ENCODE measurements around the gene ADARB2. TPM values are rescaled to one million over a fixed set of nuclear protein-coding genes. Genes with fewer than 3 reads are reported as not detected.

ADARB2 gene
- total and polyA plus RNA-seq, 3 experiments from 2014 or later: not detected

DNA sequence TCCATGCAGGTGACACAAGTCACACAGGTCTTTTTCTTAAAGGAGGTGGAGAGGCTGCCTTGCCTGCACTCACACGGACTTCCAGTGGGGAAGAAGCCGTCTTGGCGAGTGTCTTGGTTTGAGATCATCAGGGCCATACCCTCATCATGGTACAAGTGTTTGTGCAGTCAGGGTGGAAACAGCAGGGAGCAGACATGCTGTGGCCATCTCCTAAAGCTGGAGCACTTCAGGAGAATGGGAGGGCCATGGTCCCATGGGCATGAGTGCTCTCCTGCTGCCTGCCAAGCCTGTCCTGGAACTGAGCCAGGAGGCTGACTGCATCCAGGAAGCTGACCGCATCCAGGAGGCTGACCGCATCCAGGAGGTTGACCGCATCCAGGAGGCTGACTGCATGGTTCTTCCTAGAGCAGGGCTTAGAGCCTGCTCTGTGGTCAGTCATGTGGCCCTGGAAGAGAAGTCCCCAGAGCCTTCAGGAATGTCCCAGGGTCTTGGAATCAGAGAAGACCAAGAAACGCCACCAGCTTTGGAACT lies 98.4 kb downstream of the ADARB2 start:
- no peak overlapping the region for H3K27ac Mint-ChIP-seq
- Histone ChIP-seq H3K27ac (ENCODE audit: low read depth, low read length) (no peak overlapping the region), H3K27me3 (ENCODE audit: insufficient read depth, low read length, poor library complexity, severe bottlenecking) (no peaks in the 10 kb centered on the region), H3K4me3 (ENCODE audit: low read length) (no peak overlapping the region), H3K4me1 (ENCODE audit: insufficient read depth, low read length) (no peaks in the 10 kb centered on the region), H3K9me3 (ENCODE audit: low read length) (no peaks in the 10 kb centered on the region), H3K36me3 (ENCODE audit: insufficient read depth, low read length) (no peaks in the 10 kb centered on the region)
- CTCF ChIA-PET: interaction anchor here (0.5 kb wide), 1 partner anchor 850 kb away, joined by 5 read pairs; no protein-coding TSS in a partner anchor
- no peak overlapping the region for H3K4me3 Mint-ChIP-seq
- POLR2A ChIA-PET: no interaction called here
- H3K4me1 Mint-ChIP-seq: no peaks in the 10 kb centered on the region
- H3K9me3 Mint-ChIP-seq: peaks cover 0 to 2% (median 0%) of the 10 kb centered on the region in 5 donors
- H3K36me3 Mint-ChIP-seq: no peaks in the 10 kb centered on the region
- peaks cover 5 to 6% of the 10 kb centered on the region in 2 donors for H3K27me3 Mint-ChIP-seq
- DNase-seq: no peak

- Mint-ChIP-seq H3K9me3 (no peaks in the 10 kb centered on the region), H3K4me3 (no peak overlapping the region), H3K27me3 (peaks cover 2 to 13% of the 10 kb centered on the region in 2 donors), H3K4me1 (peaks cover 0 to 8% (median 0%) of the 10 kb centered on the region in 3 donors), H3K27ac (no peak overlapping the region), H3K36me3 (no peaks in the 10 kb centered on the region)
- Histone ChIP-seq H3K27me3 (ENCODE audit: insufficient read depth, low read length, poor library complexity, severe bottlenecking) (no peaks in the 10 kb centered on the region), H3K27ac (ENCODE audit: low read depth, low read length) (no peak overlapping the region), H3K4me1 (ENCODE audit: insufficient read depth, low read length) (no peaks in the 10 kb centered on the region), H3K9me3 (ENCODE audit: low read length) (no peaks in the 10 kb centered on the region), H3K4me3 (ENCODE audit: low read length) (no peak overlapping the region), H3K36me3 (ENCODE audit: insufficient read depth, low read length) (no peaks in the 10 kb centered on the region)
- ChIA-PET CTCF (no interaction called here), POLR2A (no interaction called here)
- no peak for DNase-seq
Measured at GRCh38 chr10:1635340-1635739, 102.0 kb downstream of the ADARB2 start.

DNA sequence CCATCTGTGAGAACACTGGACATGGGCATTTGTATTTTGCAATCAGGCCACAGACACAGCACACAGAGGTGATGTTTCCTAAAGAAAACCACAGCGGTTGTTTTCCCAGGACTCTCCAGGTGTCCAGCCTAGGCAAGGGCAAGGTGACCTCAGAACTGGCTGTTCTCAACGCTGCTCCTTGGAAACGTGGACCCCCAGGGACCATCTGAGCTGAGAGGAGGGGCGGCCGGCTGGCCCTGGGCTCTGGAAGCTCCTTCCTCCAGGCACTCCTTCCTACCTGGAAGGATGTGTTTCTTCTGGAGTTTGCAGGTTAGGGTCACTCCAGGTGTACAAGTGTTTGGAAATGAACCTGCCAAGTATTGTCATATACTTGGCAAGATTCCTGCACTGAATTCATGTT lies 103.1 kb downstream of the ADARB2 start:
- CTCF ChIA-PET: no interaction called here
- Mint-ChIP-seq H3K27me3 (peaks cover 2 to 13% of the 10 kb centered on the region in 2 donors), H3K27ac (no peak overlapping the region), H3K36me3 (no peaks in the 10 kb centered on the region), H3K4me1 (peaks cover 0 to 8% (median 0%) of the 10 kb centered on the region in 3 donors), H3K4me3 (no peak overlapping the region), H3K9me3 (peaks cover 0 to 2% (median 0%) of the 10 kb centered on the region in 5 donors)
- Histone ChIP-seq H3K4me1 (ENCODE audit: insufficient read depth, low read length) (no peaks in the 10 kb centered on the region), H3K27me3 (ENCODE audit: insufficient read depth, low read length, poor library complexity, severe bottlenecking) (no peaks in the 10 kb centered on the region), H3K4me3 (ENCODE audit: low read length) (no peak overlapping the region), H3K36me3 (ENCODE audit: insufficient read depth, low read length) (no peaks in the 10 kb centered on the region), H3K9me3 (ENCODE audit: low read length) (no peaks in the 10 kb centered on the region), H3K27ac (ENCODE audit: low read depth, low read length) (no peak overlapping the region)
- POLR2A ChIA-PET: no interaction called here
- DNase-seq: no peak

DNA sequence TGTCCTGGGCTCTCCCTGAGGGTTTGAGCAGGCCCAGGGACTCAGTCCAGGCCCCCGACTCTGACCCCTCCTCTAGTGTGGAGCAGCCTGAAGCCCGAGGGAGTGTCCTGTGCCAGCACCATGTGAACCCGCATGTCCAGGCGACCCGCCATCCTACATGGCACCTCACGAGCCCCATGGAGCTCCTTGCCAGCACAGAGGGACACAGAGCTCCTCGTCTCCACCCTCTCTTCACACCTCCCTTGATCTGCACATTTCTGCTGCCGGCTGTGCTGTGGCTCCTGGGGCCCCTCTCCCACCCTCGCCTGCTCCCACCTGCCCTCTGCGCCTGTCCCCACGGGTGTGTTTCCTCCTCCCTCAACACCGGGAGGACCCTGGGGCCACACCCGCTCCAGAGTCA lies 103.5 kb downstream of the ADARB2 start:
- Mint-ChIP-seq H3K9me3 (peaks cover 0 to 2% (median 0%) of the 10 kb centered on the region in 5 donors), H3K36me3 (no peaks in the 10 kb centered on the region), H3K4me1 (peaks cover 0 to 8% (median 0%) of the 10 kb centered on the region in 3 donors), H3K27me3 (peaks cover 2 to 13% of the 10 kb centered on the region in 2 donors), H3K27ac (peak overlapping the region in 1 of 8 donors; percentile 47), H3K4me3 (no peak overlapping the region)
- H3K27ac ChIP-seq (ENCODE audit: low read depth, low read length): no peak overlapping the region
- CTCF ChIA-PET: no interaction called here
- POLR2A ChIA-PET: no interaction called here
- no peaks in the 10 kb centered on the region for H3K36me3 ChIP-seq (ENCODE audit: insufficient read depth, low read length)
- H3K4me3 ChIP-seq (ENCODE audit: low read length): no peak overlapping the region
- H3K9me3 ChIP-seq (ENCODE audit: low read length): no peaks in the 10 kb centered on the region
- H3K27me3 ChIP-seq (ENCODE audit: insufficient read depth, low read length, poor library complexity, severe bottlenecking): no peaks in the 10 kb centered on the region
- no peaks in the 10 kb centered on the region for H3K4me1 ChIP-seq (ENCODE audit: insufficient read depth, low read length)
- no peak for DNase-seq

DNA sequence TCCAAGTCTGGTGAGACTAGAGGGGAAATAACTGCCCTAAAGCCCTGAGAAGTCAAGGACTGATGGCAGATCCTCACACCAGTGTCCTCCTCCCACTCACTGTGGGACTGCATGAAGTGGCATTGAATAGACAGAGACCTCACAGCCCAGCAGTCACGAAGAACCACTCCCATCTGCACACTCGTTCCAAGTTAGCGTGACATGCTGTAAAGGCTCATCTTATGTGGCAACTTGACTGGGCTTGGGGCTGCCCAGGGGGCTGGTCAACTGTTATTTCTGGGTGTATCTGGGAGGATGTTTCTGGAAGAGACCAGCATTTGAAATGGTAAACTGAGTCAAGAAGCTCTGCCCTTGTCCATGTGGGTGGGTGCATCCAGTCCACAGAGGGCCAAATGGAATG lies 104.7 kb downstream of the ADARB2 start:
- POLR2A ChIA-PET: no interaction called here
- peaks cover 0 to 8% (median 0%) of the 10 kb centered on the region in 3 donors for H3K4me1 Mint-ChIP-seq

GRCh38 chr10:1632141-1632540 lies 105.2 kb downstream of the ADARB2 start:
- no peaks in the 10 kb centered on the region for H3K36me3 Mint-ChIP-seq
- no peak for DNase-seq
- H3K36me3 ChIP-seq (ENCODE audit: insufficient read depth, low read length): no peaks in the 10 kb centered on the region
- no peaks in the 10 kb centered on the region for H3K4me1 ChIP-seq (ENCODE audit: insufficient read depth, low read length)
- no peak overlapping the region for H3K4me3 Mint-ChIP-seq
- ChIA-PET CTCF (no interaction called here), POLR2A (no interaction called here)
- no peaks in the 10 kb centered on the region for H3K9me3 ChIP-seq (ENCODE audit: low read length)
- H3K9me3 Mint-ChIP-seq: peaks cover 0 to 2% (median 0%) of the 10 kb centered on the region in 5 donors
- H3K27ac Mint-ChIP-seq: peak overlapping the region in 1 of 8 donors; percentile 47
- H3K4me3 ChIP-seq (ENCODE audit: low read length): no peak overlapping the region
- H3K4me1 Mint-ChIP-seq: peaks cover 0 to 8% (median 0%) of the 10 kb centered on the region in 3 donors
- H3K27me3 Mint-ChIP-seq: peaks cover 2 to 13% of the 10 kb centered on the region in 2 donors
- H3K27me3 ChIP-seq (ENCODE audit: insufficient read depth, low read length, poor library complexity, severe bottlenecking): no peaks in the 10 kb centered on the region
- H3K27ac ChIP-seq (ENCODE audit: low read depth, low read length): no peak overlapping the region

More for the DNA sequence above, 104.7 kb downstream of the ADARB2 start:
- Mint-ChIP-seq H3K9me3 (peaks cover 0 to 2% (median 0%) of the 10 kb centered on the region in 5 donors), H3K27ac (peak overlapping the region in 2 of 8 donors; percentile 5 to 23), H3K27me3 (peaks cover 2 to 13% of the 10 kb centered on the region in 2 donors), H3K36me3 (no peaks in the 10 kb centered on the region), H3K4me3 (no peak overlapping the region)
- Histone ChIP-seq H3K36me3 (ENCODE audit: insufficient read depth, low read length) (no peaks in the 10 kb centered on the region), H3K27me3 (ENCODE audit: insufficient read depth, low read length, poor library complexity, severe bottlenecking) (no peaks in the 10 kb centered on the region), H3K9me3 (ENCODE audit: low read length) (no peaks in the 10 kb centered on the region), H3K4me1 (ENCODE audit: insufficient read depth, low read length) (no peaks in the 10 kb centered on the region), H3K4me3 (ENCODE audit: low read length) (no peak overlapping the region), H3K27ac (ENCODE audit: low read depth, low read length) (no peak overlapping the region)
- CTCF ChIA-PET: no interaction called here
- DNase-seq: no peak

DNA sequence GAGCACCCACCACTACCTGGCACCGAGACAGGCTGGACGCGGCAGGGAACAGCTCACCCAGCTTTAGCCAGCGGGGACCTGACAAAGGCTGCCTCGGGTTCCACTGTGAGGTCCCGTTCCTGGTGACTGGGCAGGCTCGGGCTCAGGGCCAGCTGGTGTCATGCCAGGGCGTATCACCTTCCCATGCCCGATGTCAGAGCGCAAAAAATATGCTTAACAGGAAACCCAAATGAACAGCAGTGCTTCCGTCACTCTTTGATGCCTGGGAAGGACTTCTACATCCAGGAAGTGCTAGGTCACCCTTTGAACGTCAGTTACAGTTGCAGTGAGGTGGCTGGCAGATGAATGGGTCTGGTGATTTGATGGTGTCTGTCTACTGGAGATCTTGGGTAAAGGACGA lies 106.0 kb downstream of the ADARB2 start:
- CTCF ChIA-PET: no interaction called here

DNA sequence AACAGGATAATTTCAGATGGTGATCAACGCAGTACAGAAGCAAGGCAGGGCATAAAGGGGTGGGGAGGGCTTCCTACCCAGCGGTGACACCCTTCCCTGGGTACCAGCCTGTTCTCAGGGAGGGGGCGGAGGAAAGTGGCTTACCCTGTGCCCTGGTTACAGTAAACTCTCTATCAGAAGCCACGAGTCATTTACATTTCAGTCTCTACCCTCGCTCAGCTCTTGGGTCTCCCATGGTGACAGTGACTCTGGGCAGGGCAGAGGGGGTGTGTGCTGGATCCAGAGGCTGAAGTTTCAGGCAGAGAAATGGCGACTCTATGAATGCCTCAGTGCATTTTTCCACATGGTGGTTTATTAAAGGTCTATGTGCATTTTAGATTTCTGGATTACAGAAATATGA lies 107.0 kb downstream of the ADARB2 start:
- H3K27me3 ChIP-seq (ENCODE audit: insufficient read depth, low read length, poor library complexity, severe bottlenecking): no peaks in the 10 kb centered on the region
- no peaks in the 10 kb centered on the region for H3K36me3 ChIP-seq (ENCODE audit: insufficient read depth, low read length)
- Mint-ChIP-seq H3K9me3 (peaks cover 0 to 2% (median 0%) of the 10 kb centered on the region in 5 donors), H3K27ac (peak overlapping the region in 1 of 8 donors; percentile 85), H3K4me3 (no peak overlapping the region), H3K4me1 (peaks cover 0 to 8% (median 0%) of the 10 kb centered on the region in 3 donors), H3K36me3 (no peaks in the 10 kb centered on the region), H3K27me3 (peaks cover 2 to 8% of the 10 kb centered on the region in 2 donors)
- no peak overlapping the region for H3K4me3 ChIP-seq (ENCODE audit: low read length)
- no peak overlapping the region for H3K27ac ChIP-seq (ENCODE audit: low read depth, low read length)
- CTCF ChIA-PET: no interaction called here
- POLR2A ChIA-PET: no interaction called here
- no peaks in the 10 kb centered on the region for H3K9me3 ChIP-seq (ENCODE audit: low read length)
- no peak for DNase-seq
- H3K4me1 ChIP-seq (ENCODE audit: insufficient read depth, low read length): no peaks in the 10 kb centered on the region

More for the DNA sequence above, 106.0 kb downstream of the ADARB2 start:
- H3K36me3 ChIP-seq (ENCODE audit: insufficient read depth, low read length): no peaks in the 10 kb centered on the region
- Mint-ChIP-seq H3K9me3 (peaks cover 0 to 2% (median 0%) of the 10 kb centered on the region in 5 donors), H3K27ac (peak overlapping the region in 3 of 8 donors; percentile 8 to 72 (median 58)), H3K27me3 (peaks cover 2 to 13% of the 10 kb centered on the region in 2 donors), H3K4me1 (peaks cover 0 to 8% (median 0%) of the 10 kb centered on the region in 3 donors), H3K36me3 (no peaks in the 10 kb centered on the region), H3K4me3 (no peak overlapping the region)
- H3K27me3 ChIP-seq (ENCODE audit: insufficient read depth, low read length, poor library complexity, severe bottlenecking): no peaks in the 10 kb centered on the region
- H3K4me3 ChIP-seq (ENCODE audit: low read length): no peak overlapping the region
- H3K27ac ChIP-seq (ENCODE audit: low read depth, low read length): no peak overlapping the region
- H3K4me1 ChIP-seq (ENCODE audit: insufficient read depth, low read length): no peaks in the 10 kb centered on the region
- POLR2A ChIA-PET: no interaction called here
- H3K9me3 ChIP-seq (ENCODE audit: low read length): no peaks in the 10 kb centered on the region
- DNase-seq: peak in 1 of 5 donors; percentile 6
